Fibroblast of the aortic adventitia (primary cell): Measurements from ENCODE around the gene APOL2. TPM values are rescaled to one million over a fixed set of nuclear protein-coding genes. Genes with fewer than 3 reads are reported as not detected.
"Not testable (repeated sequence)": the region's sequence is repeated elsewhere in the genome, so short reads cannot be mapped to it uniquely, and the experiment has no call there.

Experiments used
- DNase-seq: peaks from one replicate; pipeline ENCODE4 v3.0.0-alpha.2; 2010; ENCODE audit warnings: low read depth
- H3K4me3 ChIP-seq: 2 replicates; pipeline ENCODE4 v1.5.1; 2011; ENCODE audit warnings: low read depth, mild to moderate bottlenecking, control low read depth, low read length, moderate library complexity
- CTCF ChIP-seq: IDR thresholded peaks from 2 replicates; pipeline ENCODE4 v1.5.1; 2011; ENCODE audit warnings: mild to moderate bottlenecking, low read length, control low read depth, inconsistent platforms; ENCODE audit not compliant: insufficient read depth
- total RNA-seq: library from RNA; depleted of rRNA; stranded (reverse); fragments of >200 nt; gene quantifications from 2 replicates; pipeline ENCODE4 v1.2.3, GENCODE V29; 2012; ENCODE audit warnings: low replicate concordance

Gene APOL2
- total RNA-seq, 1 donor, result 45.2 TPM

DNA sequence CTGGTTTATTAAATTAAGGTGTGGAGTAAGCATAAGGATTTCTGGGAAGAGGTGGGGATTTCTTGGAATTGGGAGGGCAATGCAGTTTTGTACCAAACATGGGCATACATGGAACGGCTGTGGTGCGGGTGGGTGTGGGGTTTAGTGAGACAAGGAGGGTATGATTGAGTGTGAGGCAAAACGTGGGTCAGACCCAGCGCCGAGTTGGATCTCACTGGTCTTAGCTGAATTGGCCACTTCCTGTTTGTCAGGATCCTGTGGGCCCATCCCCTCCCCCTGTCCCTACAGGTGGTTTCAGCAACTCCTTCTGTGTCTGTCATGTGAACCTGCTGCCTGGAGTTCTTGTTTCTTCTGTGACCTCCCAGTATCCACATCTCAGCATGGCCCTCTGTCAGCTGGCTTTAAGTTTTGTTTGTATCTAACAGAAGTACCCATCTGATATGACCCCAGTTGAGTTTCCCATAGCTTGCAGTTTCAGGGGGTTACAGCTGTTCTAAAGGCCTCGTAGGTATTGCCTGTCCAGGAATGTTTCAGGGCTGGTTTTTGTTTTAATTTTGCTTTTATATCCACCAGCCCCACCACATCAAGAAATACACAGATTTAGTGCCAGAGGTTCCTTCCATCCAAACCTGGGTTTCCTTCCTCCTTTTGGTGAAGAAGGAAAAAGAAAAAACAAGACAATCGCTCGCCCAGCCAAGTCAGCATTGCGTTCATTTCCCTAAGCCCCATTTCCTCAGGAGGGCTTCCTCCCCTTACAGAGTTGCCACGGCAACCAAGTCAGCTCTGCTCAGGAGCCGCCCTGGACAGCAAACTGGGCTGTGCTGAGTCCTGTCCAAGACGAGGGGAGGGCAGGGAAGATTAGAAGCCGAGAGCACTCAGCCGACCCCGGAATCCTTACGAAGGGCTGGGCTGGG is 19.6 kb upstream of the APOL2 start:
- H3K4me3 ChIP-seq, result no peak overlapping the region
- no peak for TF ChIP-seq CTCF
- peak; percentile 60 for DNase-seq

DNA sequence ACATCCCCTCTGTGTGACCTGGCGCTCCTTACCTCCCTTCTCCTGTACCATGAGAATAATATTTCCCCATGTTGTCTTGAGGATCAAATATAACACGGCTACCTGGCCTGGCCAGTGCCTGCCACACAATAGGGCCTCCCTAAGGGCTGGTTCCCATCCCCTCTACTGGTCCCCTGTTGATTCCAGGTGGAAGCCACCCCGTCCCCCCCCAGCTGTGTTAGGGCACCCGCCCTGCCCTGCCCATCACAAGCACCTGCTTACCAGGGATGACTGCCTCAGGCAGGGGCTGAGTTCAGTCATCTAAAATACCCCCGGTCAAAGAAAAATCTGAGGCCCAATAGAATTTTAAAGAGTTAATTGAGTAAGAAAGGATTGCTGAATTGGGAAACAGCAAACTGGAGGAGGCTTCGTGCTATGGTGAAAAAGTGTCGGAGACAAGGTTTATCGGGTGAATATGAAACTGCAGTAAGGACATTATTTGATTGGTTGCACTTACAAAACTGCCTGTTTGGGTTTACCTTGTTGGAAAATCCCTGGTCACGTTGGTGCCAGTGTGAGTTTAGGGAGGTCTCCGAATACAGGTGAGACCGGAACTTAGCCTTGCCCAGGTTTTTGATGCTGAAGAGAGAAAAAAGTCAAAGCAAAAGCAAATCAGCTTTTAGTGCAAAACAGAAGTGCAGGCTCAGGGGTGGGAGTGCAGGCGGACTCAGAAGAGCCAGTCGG is 18.8 kb upstream of the APOL2 start:
- no peak overlapping the region for H3K4me3 ChIP-seq
- DNase-seq, result no peak
- TF ChIP-seq CTCF, result no peak

GRCh38 chr22:36257308-36257707 is 18.0 kb upstream of the APOL2 start:
- H3K4me3 ChIP-seq, result no peak overlapping the region
- DNase-seq, result no peak
- TF ChIP-seq CTCF, result no peak

DNA sequence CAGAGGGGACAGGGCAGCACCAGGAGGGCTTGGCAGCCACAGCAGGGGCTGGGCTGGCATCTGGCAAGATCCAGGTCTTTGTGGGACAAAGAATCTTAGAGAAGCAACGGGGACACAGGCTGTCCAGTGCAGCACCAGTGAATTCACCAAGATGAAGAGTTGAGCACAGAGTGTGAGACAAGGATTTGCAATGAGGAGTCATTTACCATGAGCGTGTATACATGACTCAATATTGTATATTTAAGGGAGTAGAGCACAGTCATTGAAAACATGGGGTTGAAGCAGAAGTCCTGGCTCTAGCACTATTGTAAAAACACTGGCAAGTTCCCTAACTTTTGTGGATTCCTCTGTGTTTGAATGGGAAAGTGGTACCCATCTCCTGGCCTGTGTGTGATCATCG is 17.2 kb upstream of the APOL2 start:
- no peak for TF ChIP-seq CTCF
- no peak for DNase-seq

DNA sequence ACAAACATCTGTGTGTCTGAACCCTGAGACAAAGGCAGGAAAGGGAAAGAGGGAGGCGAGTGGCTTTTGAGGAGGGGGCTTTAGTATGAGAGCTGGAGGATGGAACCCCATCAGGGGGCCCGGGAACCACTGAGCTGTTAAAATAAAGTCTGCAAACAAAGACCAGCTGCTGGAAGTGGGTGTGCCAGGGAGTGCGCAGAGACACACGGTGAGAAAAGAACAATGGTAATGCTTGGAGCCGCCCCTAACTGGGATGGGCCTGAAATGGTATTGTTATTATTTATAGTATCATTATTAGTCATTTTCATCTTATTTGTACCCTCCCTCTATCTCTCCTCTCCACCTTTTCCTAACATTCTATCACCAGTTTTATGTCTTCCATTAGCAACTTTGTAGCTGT is 16.2 kb upstream of the APOL2 start:
- not testable (repeated sequence) for DNase-seq, H3K4me3 ChIP-seq

More for the DNA sequence above, 17.2 kb upstream of the APOL2 start:
- H3K4me3 ChIP-seq, result no peak overlapping the region

DNA sequence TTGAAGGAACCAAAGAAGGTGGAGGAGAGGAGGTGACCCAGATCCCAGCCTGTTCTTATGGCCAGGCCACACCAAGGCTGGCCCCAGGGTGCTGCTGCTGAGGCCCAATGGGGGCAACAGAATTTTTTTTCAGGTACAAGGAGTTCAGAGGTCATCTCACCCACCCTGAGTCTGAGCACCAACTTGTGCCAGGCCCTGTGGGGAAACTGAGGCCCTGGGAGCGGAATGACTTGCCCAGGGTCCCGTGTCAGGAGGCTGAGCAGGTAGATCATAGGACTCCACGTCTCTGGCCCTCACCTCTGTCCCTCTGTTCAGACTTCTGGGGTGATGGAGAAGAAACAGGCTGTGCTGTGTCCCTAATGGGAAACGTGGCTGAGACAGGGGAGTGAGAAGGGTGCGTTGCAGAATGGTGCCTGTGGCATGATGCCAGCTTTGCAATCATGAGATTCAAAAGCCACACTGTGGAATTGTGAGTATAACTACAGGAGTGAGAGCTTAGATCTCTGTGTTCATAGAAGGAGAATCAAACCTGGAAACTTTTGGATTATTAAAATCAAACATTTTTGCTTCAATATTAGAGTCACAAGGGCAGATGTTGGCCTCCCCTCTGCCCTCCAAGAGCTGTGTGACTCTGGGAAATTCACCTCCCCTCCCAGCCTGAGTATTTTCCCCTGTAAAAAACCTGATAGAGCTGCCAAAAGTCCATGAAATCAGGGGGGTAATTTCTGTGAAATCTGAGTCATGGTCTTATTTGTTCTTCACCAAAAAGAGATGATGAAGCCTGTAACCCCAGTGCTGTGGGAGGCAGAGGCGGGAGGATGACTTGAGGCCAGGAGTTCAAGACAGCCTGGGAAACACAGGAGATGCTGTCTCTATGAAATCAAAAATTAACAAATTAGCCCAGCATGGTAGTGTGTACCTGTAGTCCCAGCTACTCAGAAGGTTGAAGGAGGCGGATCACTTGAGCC is 14.5 kb upstream of the APOL2 start:
- DNase-seq, result peak; percentile 58
- no peak for TF ChIP-seq CTCF
- peak overlapping the region; percentile 64 for H3K4me3 ChIP-seq
